ENCODE results near the gene GLRB.
"Not testable (repeated sequence)": the region's sequence is repeated elsewhere in the genome, so short reads cannot be mapped to it uniquely, and the experiment has no call there.

Gene GLRB

DNA sequence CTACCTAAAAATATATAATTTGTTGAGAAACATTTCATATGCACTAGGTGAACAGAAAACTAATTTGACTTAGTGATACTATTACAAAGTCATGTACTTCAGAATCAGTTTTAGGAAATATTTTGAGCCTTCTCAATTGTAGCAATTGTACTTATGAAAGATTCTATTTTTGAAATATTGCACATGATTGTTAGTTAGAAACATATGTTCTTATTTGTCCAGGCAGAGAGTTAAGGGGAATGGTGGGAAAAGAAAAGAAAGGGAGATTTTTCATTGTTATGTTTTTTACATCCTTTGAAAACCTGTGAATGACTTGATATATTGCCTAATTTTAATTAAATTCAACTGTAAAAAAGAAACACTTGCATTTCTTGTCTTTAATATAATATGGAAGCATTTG, 66.0 kb downstream of the GLRB start:
- DNase-seq = no peak

- no peak for DNase-seq
Measured at GRCh38 chr4:157143369-157143768, 67.4 kb downstream of the GLRB start.

GRCh38 chr4:157151711-157152110, 75.8 kb downstream of the GLRB start:
- DNase-seq = no peak

DNA sequence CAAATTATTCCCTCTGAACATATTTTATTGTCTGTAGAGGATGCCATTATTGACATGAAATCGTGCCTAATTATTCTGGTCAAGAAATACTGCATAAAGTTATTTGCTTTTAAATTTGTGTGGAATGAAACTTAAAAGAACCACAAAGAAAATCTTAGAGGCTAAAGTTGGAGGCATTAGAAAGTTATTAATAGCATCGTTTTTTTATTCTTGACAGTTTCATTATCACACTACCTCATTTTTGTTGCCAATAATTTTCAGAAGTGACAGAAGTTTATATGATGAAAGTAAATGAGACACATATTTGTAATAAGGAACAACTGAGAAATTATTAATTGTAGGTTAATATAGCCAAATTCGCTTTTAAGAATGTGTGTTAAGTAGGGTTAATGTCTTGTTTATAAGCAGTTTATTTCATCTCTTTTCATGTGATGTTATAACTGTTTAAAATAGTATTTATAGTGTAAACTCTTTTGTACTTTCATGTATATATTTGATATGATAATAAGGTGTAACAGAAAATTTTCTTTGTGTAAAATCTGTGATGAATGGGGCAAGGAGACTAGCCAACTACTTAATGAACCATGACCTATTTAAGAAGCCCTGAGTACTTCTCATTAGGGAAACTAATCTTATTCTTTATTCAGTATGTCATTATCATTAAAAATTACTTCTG, 90.1 kb downstream of the GLRB start:
- DNase-seq = no peak

DNA sequence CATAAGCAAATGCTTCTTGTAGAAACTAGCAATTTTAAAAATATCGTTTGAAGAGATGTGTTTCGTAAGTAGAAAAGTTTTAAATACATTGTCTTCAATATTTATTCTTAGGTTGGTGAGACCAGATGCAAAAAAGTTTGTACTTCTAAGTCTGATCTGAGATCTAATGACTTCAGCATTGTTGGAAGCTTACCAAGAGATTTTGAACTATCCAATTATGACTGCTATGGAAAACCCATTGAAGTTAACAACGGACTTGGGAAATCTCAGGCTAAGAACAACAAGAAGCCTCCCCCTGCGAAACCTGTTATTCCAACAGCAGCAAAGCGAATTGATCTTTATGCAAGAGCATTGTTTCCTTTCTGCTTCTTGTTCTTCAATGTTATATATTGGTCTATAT, 94.4 kb downstream of the GLRB start:
- no peak for DNase-seq

DNA sequence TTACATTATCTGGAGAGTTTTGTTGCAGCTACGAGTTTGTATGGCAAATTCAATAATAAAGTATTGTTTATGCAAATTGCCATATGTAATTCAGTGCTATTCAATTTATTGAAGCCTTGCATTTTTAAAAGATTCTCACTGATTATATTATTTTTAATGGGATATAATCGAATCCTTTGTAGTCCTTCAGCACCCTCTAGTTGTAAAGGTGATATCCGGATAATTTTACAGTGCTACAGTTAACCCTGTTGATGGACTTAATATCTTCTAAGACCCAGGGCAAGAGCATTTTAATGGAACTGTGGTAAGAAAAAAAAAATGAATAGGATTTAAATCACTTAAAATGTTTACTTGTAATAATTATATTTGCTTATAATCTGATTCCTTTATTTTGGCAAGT, 96.1 kb downstream of the GLRB start:
- DNase-seq = no peak

GRCh38 chr4:157180268-157180667, 104.3 kb downstream of the GLRB start:
- not testable (repeated sequence) for DNase-seq

GRCh38 chr4:157184300-157184699, 108.3 kb downstream of the GLRB start:
- no peak for DNase-seq

GRCh38 chr4:157185363-157185762, 109.4 kb downstream of the GLRB start:
- DNase-seq = no peak

DNA sequence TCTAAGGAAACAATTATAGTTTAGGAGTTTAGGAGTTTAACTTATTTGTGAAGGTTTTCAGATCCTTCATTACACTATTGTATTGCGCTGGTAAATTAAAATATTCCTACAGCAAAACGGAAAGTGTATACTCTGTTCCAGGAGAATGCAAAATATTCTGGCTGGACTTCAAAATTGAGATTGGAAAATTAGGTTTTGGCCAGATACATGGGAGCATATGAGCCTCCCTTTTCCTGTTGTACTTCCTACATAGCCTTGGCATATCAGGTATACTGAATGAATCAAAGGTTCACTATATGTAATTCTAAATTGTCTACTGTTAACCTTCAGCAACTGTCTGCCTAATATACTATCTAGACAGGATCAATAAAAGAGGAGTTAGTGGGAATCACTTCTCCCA, 119.4 kb downstream of the GLRB start:
- DNase-seq = no peak

GRCh38 chr4:157196046-157196445, 120.1 kb downstream of the GLRB start:
- DNase-seq = no peak

- no peak for DNase-seq
Measured at GRCh38 chr4:157204634-157205244, 128.8 kb downstream of the GLRB start.

GRCh38 chr4:157217708-157218107, 141.8 kb downstream of the GLRB start:
- DNase-seq = peak; percentile 40 to 68

- no peak for DNase-seq
Measured at GRCh38 chr4:157219711-157220370, 143.9 kb downstream of the GLRB start.

GRCh38 chr4:157220371-157220881, 144.5 kb downstream of the GLRB start, which contains the start of gene GRIA2:
GRIA2 (plus strand) TSS chr4:157220728; CDS start chr4:157221043, 315 bp downstream.
- no peak for DNase-seq

DNA sequence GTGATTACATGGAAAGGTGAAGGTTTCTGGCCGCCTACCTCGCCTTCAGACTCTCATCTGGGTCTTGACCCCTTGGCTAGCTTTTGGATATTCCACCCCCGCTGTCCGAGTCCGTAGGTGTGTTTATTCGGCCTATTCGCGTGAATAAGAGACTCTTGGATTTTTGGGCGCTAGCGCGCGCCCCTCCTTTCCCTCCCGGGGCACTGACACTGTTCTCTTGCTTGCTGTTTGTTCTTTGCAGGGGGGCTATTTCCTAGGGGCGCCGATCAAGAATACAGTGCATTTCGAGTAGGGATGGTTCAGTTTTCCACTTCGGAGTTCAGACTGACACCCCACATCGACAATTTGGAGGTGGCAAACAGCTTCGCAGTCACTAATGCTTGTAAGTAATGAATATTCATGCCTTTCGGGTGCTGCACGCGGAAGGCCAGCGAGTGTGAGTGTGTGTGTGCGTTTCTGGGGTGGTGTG, 145.5 kb downstream of the GLRB start:
- no peak for DNase-seq

Data from Kasumi-1 (cell line).